Thoracic aorta (tissue), 2 donors: ENCODE results near the gene TBX1. TPM values are rescaled to one million over a fixed set of nuclear protein-coding genes. Genes with fewer than 3 reads are reported as not detected.

ENCODE experiments used
- ATAC-seq: fragments of 150-250 bp; one replicate; pipeline ENCODE4 v1.8.0; 2017; ENCODE audit warnings: low read depth; ENCODE audit not compliant: insufficient number of reproducible peaks, low FRiP score
- DNase-seq: peaks from one replicate; pipeline ENCODE4 v3.0.0-alpha.2; 2020; ENCODE audit warnings: low spot score
- H3K27ac ChIP-seq, 2 donors: fragments of 200-600 bp; sonication (generic); 1 replicate in 1 of 2; 2 replicates in 1 of 2; pipeline ENCODE4 v1.5.1; 2016; ENCODE audit warnings: mild to moderate bottlenecking in 2 of 2, moderate library complexity in 2 of 2
- H3K27me3 ChIP-seq: fragments of 200-600 bp; sonication (generic); replicated peaks from 2 replicates; pipeline ENCODE4 v1.6.0; 2016; ENCODE audit warnings: mild to moderate bottlenecking; ENCODE audit not compliant: insufficient read depth
- H3K36me3 ChIP-seq: fragments of 200-600 bp; sonication (generic); one replicate; pipeline ENCODE4 v1.5.1; 2016
- H3K4me1 ChIP-seq, 2 donors: fragments of 200-600 bp; sonication (generic); 1 replicate in 1 of 2; 2 replicates in 1 of 2; pipeline versions ENCODE4 v1.5.1 to v1.6.0; 2016; ENCODE audit warnings: low read depth in 2 of 2, mild to moderate bottlenecking in 1 of 2; ENCODE audit not compliant: control insufficient read depth in 1 of 2
- H3K4me3 ChIP-seq: fragments of 200-600 bp; sonication (generic); 2 replicates; pipeline ENCODE4 v1.5.1; 2016; ENCODE audit warnings: mild to moderate bottlenecking
- H3K9me3 ChIP-seq: fragments of 200-600 bp; sonication (generic); 2 replicates; pipeline ENCODE4 v1.5.1; 2016
- CTCF ChIP-seq: fragments of 200-600 bp; sonication (generic); IDR thresholded peaks from one replicate; pipeline ENCODE4 v1.5.1; 2019; ENCODE audit warnings: antibody characterized with exemption
- total RNA-seq, 2 donors: library from RNA; depleted of rRNA; stranded (reverse); fragments of >200 nt; gene quantifications; one replicate each; pipeline versions ENCODE4 v1.1.0 to v1.2.3, GENCODE V29; 2016

The TBX1 gene
- total RNA-seq, 2 donors from 2014 or later: 2.7 to 8.0 TPM

GRCh38 chr22:19715188-19715930 lies 45.2 kb upstream of the TBX1 start:
- no peak for ATAC-seq
- H3K9me3 ChIP-seq: no peaks in the 10 kb centered on the region
- DNase-seq: no peak
- no peaks in the 10 kb centered on the region for H3K36me3 ChIP-seq
- H3K4me1 ChIP-seq: peaks cover 6 to 38% of the 10 kb centered on the region in 2 donors
- TF ChIP-seq CTCF: no peak
- H3K4me3 ChIP-seq: peak overlapping the region; percentile 72
- no peak overlapping the region for H3K27ac ChIP-seq
- no peaks in the 10 kb centered on the region for H3K27me3 ChIP-seq

- ATAC-seq: no peak
Observed at GRCh38 chr22:19716041-19716828, 44.3 kb upstream of the TBX1 start.

GRCh38 chr22:19716829-19717105 lies 43.8 kb upstream of the TBX1 start:
- DNase-seq (no peak), ATAC-seq (no peak)
- H3K36me3 ChIP-seq: peaks cover 6% of the 10 kb centered on the region
- no peak overlapping the region for H3K4me3 ChIP-seq
- H3K27me3 ChIP-seq: no peaks in the 10 kb centered on the region
- no peaks in the 10 kb centered on the region for H3K9me3 ChIP-seq
- TF ChIP-seq CTCF: no peak
- H3K27ac ChIP-seq: no peak overlapping the region
- peaks cover 6 to 38% of the 10 kb centered on the region in 2 donors for H3K4me1 ChIP-seq

More at GRCh38 chr22:19716041-19716828, 44.3 kb upstream of the TBX1 start:
- H3K9me3 ChIP-seq: no peaks in the 10 kb centered on the region
- peaks cover 4% of the 10 kb centered on the region for H3K36me3 ChIP-seq
- H3K4me1 ChIP-seq: peaks cover 6 to 38% of the 10 kb centered on the region in 2 donors
- H3K27me3 ChIP-seq: no peaks in the 10 kb centered on the region
- no peak overlapping the region for H3K4me3 ChIP-seq
- H3K27ac ChIP-seq: no peak overlapping the region
- TF ChIP-seq CTCF: no peak
- no peak for DNase-seq

GRCh38 chr22:19717181-19717580 lies 43.4 kb upstream of the TBX1 start:
- DNase-seq (no peak), ATAC-seq (no peak)
- Histone ChIP-seq H3K9me3 (no peaks in the 10 kb centered on the region), H3K4me3 (no peak overlapping the region), H3K27ac (no peak overlapping the region), H3K36me3 (peaks cover 11% of the 10 kb centered on the region), H3K27me3 (no peaks in the 10 kb centered on the region), H3K4me1 (peaks cover 6 to 38% of the 10 kb centered on the region in 2 donors)
- no peak for TF ChIP-seq CTCF

- DNase-seq (no peak), ATAC-seq (peak; percentile 83)
- Histone ChIP-seq H3K27me3 (no peaks in the 10 kb centered on the region), H3K4me3 (peak overlapping the region; percentile 90), H3K9me3 (no peaks in the 10 kb centered on the region), H3K36me3 (peaks cover 17% of the 10 kb centered on the region), H3K27ac (peak overlapping the region; percentile 61 to 73), H3K4me1 (peaks cover 6 to 38% of the 10 kb centered on the region in 2 donors)
- peak; percentile 97 for TF ChIP-seq CTCF
Observed at GRCh38 chr22:19717691-19718455, 42.7 kb upstream of the TBX1 start.
